H4 (cell line): Measurements from ENCODE around the gene BTNL2. TPM values are rescaled to one million over a fixed set of nuclear protein-coding genes. Genes with fewer than 3 reads are reported as not detected.
"Not testable (repeated sequence)": the region's sequence is repeated elsewhere in the genome, so short reads cannot be mapped to it uniquely, and the experiment has no call there.

Source experiments
- DNase-seq: peaks from one replicate; pipeline ENCODE4 v3.0.0-alpha.2; 2015; ENCODE audit warnings: low spot score
- total RNA-seq: library from RNA; depleted of rRNA; stranded (reverse); fragments of >200 nt; shearing (Covaris generic); gene quantifications from 2 replicates; pipeline ENCODE4 v1.2.3, GENCODE V29; 2014; rRNA removed

Gene BTNL2, protein sequence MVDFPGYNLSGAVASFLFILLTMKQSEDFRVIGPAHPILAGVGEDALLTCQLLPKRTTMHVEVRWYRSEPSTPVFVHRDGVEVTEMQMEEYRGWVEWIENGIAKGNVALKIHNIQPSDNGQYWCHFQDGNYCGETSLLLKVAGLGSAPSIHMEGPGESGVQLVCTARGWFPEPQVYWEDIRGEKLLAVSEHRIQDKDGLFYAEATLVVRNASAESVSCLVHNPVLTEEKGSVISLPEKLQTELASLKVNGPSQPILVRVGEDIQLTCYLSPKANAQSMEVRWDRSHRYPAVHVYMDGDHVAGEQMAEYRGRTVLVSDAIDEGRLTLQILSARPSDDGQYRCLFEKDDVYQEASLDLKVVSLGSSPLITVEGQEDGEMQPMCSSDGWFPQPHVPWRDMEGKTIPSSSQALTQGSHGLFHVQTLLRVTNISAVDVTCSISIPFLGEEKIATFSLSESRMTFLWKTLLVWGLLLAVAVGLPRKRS
- not detected in 2 replicates for total RNA-seq

DNA sequence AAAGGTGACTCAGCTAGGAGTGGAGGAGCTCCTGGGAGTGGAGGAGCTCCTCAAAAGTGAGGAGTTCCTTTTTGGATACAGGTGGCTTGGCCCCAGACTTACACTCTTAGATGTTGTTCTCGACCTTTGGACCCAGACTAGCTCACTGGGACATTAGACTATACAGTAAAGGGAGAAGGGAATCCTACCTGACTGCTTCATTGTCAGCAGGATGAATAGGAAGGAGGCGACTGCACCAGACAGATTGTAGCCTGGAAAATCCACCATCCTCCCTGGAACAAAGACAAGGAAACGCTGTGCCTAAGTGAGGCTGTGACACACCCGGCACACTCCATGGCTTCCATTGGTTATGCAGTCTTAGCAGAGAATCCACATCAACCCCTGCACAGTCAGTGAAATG is at the start of gene BTNL2:
TSS of gene BTNL2 (minus strand) at position 325 of the 400 bp plus-strand sequence. CDS start at position 267, 58 bp downstream.
- DNase-seq = no peak

DNA sequence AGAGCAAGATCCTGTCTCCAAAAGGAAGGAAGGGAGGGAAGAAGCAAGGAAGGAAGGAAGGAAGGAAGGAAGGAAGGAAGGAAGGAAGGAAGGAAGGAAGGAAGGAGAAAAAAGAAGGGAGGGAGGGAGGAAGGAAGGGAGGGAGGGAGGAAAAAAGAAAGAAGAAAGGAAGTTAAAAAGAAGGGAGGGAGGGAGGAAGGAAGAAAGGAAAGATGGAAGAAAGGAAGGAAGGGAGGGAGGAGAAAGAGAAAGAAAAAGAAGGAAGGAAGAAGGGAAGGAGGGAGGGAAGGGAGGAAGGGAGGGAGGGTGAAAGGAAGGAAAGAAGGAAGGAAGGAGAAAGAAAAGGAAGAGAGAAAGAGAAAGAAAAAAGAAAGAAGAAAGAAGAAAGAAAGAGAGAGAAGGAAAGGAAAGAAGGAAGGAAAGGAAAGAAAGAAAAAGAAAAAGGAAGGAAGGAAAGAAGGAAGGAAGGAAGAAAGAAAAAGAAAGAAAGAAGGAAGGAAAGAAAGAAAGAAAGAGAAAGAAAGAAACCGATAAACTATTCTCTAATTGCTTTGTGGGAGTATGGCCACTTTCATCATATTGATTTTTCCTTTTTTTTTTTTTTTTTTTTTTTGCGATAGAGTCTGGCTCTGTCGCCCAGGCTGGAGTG is 42.2 kb upstream of the BTNL2 start:
- DNase-seq = no peak

DNA sequence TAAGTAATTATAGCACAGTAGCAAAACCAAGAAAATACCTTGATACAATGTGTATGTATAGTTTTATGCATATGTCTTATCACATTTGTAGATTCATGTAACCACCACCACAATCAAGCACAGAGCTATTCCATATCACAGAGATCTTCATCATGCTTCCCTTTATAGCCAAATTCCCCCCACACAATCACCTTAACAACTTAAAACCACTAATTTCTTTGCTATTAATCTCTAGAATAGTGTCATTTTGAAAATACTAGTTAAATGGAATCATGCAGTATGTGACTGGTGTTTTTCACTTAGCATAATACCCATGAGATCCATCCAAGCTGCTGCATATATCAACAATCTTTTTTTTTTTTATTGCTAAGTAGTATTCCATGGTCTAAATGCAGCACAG is 41.0 kb upstream of the BTNL2 start:
- no peak for DNase-seq

DNA sequence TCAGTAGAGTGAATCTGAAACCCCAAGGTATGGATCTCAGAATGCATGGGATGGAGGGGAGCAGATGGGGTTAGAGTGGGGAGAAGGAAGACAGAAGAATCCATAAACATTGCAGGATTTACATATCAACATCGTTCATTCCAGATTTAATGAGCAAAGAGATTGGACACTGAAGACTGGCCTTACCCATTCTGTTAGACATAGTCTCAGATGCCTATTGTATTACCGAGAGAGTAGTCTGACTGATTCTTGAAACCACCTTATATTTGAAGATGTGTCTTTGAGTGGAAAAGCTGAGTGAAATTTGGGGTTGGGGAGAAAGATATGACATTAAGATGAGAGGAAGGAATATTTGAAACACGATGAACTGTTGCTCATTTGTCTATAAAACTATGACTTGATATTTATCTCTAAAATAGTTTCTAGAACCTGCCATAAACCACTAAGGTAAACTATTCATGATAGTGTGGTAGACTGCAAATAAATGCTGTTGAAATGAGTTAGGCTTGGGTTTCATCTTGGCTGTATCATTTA is 38.4 kb upstream of the BTNL2 start:
- DNase-seq = no peak

DNA sequence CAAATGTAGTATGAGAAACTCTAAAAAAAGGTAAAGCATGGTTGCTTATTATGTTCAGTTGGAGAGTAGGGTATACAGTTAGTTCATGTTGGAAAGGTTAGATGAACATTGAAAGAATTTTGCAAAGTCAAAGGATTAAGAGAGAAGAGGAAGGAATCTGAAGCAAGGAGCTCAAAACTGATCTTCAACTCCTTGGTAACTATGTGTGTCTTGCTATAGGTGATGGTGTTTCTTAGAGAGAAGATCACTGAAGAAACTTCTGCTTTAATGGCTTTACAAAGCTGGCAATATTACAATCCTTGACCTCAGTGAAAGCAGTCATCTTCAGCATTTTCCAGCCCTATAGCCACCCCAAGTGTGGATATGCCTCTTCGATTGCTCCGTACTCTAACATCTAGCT is 37.5 kb upstream of the BTNL2 start:
- no peak for DNase-seq

DNA sequence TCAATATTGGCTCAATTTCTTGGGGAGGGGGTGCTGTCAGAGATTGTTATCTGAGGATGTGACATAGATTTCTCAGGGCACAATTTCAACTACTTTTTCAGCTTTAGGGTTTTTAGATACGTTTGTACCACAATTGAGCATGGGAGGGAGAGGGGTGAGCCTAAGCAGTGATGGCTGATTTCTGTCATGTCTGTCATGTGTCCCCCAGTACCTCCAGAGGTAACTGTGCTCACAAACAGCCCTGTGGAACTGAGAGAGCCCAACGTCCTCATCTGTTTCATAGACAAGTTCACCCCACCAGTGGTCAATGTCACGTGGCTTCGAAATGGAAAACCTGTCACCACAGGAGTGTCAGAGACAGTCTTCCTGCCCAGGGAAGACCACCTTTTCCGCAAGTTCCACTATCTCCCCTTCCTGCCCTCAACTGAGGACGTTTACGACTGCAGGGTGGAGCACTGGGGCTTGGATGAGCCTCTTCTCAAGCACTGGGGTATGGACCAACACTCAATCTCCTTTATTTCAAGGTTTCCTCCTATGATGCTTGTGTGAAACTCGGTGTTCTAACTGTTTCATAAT is 36.1 kb upstream of the BTNL2 start:
- DNase-seq = no peak

DNA sequence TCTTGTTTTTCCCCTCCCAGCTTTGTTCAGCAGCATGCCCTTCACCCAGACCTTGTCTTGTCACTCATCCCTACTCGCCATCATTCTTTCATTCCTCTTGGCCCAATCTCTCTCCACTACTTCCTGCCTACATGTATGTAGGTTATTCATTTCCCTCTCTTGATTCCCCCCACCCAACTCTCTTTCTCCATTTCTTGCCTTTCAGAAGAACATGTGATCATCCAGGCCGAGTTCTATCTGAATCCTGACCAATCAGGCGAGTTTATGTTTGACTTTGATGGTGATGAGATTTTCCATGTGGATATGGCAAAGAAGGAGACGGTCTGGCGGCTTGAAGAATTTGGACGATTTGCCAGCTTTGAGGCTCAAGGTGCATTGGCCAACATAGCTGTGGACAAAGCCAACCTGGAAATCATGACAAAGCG is 35.3 kb upstream of the BTNL2 start:
- no peak for DNase-seq

DNA sequence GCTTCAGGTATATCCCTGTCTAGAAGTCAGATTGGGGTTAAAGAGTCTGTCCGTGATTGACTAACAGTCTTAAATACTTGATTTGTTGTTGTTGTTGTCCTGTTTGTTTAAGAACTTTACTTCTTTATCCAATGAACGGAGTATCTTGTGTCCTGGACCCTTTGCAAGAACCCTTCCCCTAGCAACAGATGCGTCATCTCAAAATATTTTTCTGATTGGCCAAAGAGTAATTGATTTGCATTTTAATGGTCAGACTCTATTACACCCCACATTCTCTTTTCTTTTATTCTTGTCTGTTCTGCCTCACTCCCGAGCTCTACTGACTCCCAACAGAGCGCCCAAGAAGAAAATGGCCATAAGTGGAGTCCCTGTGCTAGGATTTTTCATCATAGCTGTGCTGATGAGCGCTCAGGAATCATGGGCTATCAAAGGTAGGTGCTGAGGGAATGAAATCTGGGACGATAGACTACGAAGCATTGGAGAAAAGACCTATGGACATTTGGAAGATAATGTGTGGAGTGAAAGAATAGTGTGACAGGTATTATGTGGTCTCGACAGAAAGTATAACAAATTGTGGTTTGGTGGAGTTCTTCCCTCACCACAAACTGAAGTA is 32.7 kb upstream of the BTNL2 start, which contains the start of gene HLA-DRA:
TSS of gene HLA-DRA (plus strand) at position 286 of the 613 bp plus-strand sequence. CDS start at position 350, 64 bp downstream.
- DNase-seq = no peak

DNA sequence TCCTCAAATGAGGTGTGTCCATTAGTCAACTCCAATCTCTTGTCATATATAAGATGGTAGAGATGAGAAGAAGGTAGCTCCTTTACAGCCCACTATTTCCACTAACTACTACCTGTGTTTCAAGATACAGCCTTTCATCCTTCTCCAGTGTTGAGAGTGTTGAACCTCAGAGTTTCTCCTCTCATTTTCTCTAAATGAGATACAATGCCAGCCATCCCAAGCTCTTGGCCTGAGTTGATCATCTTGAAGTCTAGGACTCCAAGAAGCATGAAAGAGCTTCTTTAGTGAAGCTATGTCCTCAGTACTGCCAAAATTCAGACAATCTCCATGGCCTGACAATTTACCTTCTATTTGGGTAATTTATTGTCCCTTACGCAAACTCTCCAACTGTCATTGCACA is 32.2 kb upstream of the BTNL2 start:
- no peak for DNase-seq

DNA sequence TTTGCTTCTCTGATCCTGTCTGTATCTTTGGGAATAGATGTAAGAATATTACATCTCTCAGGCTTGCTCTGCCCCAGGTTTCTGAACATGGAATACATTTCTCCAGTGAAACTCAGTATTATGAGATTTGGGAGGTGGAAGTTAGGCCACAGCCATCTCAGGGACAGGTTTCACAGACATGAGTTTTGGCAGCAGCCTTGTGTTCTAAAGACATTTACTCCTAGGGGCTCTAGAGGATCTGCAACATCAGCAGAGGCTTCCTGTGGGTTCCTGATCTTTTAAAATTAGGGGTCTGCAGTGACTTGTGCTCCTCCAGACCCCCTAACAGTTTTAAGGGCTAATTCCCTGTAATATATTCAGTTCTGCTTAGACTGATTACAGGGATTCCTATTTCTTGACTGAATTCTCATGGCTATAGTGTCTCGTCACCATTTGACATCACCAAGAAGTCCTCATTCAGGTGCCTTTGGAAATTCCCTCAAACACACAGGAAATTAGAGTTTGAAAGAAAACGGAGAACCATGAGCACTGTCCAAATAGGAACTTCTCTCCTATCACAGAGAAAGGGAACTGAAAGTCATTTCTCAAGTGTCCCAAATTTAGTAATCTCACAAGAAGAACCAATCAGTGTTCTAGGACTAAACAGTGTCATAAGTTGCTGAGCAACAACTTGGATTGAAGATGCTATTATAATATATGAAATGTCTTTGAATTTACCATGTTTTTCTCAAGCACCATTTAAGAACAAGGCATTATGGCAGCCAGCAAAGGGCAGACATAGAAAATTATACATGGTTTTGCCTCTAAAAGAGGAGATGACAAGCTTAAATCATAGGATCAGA is 30.2 kb upstream of the BTNL2 start:
- DNase-seq = no peak

DNA sequence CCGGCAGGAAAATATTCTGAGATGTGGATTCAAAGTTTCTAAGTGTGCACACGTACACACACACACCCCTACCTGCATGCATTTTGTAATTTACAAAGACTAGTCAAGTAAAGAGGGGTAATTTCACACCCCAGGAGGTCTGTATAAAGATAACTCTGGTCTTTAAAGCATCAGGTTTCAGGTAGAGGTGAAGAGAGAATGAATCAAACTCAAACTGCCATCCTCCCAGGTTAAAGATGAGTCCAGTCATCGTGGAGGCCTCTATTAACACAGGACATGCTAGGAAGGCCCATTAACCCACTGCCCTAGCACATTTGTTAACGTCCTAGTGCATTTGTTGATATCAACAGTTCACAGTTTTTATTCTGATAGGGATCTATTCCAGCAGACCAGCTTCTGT is 29.2 kb upstream of the BTNL2 start:
- no peak for DNase-seq

DNA sequence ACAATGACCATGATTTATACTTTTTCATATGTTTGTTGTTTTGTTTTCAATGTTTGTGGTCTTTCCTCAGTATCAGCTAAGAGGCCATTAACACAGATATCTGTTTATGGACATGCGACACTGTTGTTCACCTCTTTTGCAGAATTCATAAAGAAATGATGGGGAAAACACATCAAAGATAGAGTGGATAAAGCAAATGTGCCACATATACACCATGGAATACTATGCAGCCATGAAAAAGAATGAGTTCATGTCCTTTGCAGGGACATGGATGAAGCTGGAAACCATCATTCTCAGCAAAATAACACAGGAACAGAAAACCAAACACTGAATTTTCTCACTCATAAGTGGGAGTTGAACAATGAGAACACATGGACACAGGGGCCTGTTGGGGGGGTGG is 27.0 kb upstream of the BTNL2 start:
- DNase-seq = not testable (repeated sequence)

DNA sequence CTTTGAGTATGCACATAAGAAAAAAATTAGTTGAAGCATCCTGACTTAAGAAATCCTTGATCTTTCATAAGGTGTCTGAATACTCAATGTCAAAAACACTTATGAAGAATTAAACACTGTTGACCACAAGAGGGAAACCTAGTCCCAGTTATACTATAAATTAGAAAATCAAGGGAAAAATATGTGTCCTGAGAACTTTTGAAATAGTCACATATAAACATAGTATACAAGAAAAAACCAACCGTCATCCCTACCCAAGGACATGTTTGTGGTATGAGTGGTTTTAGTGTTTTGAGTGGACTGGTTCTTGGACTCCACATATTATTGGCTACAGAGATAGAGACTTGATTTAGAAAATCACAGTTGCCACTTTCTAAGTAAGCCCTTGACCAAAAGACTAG is 25.1 kb upstream of the BTNL2 start:
- peak; percentile 39 for DNase-seq

DNA sequence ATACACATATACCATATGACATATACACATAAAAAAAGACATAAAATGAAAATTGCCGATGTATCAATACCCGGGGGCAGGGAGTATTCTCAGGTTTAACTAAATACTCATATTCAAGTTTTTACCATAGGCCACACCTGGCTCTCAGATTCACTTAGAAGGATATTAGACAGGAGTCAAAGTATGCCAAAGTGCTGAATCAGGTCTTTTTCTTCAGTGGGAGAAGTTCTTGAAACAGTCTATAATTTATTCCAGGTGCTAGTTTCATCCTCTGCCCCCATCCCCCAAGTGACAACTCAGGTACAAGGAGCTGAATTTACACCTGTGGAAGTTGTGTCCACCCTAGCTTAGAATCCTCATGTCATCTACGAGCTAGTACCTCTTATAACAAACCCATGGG is 24.2 kb upstream of the BTNL2 start:
- no peak for DNase-seq

DNA sequence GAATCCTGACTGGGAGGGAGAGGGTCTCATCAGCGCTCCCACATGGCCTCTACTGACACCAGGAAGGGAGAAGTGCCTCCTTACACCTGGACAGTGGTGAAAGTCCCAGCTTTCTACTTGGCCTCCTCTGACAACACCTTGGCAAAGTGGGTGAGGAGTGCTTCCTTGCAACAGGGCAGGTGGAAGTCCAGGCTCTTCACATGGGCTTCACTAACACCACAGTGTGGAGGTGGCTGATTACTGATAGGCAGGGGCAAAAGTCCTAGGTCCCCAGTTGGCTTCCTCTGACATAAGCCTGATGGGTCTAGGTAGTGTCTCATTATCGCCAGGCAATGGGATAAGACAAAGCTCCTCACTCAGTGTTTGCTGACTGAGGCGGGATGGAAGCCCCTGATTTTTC is 23.2 kb upstream of the BTNL2 start:
- DNase-seq = no peak

DNA sequence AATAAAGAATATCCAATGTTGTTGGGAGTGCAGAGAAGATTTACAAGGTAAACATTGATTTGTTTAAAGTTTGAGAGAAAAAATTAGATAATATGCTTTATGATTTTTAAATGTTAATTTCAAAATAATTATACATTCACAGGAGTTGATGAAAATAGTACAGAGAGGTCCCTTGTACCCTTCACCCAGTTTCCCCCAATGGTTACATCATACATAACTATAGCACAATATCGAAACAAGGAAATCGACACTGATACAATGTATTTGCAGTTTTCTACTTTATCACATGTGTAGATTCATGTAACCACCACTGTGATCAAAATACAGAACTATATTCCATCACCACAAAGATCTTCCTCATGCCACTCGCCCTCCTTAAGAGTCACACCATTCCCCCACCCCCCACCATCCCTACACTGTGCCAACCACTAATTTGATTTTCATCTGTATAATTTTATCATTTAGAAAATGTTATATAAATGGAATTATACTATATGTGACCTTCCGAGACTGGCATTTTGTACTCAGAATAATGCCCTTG is 21.0 kb upstream of the BTNL2 start:
- DNase-seq = no peak

DNA sequence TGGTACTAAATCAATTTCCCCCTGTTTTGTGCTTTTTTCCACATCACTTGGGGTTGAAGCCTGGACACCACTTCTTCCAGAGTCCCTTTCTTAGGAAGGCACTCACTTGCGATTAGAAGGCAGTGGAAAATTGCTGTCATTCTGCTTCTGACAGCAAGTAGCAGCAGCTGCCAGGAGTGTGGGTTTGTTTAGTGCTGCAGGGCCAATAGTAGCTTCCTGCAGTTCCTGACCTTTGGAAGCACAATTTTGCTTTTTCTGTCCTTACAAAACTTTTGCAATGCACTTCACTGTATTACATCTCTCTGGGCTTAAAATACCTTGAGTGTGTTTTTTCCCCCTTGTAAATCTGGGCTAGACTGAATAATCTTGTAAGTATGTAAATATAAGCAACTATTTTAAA is 20.2 kb upstream of the BTNL2 start:
- no peak for DNase-seq

DNA sequence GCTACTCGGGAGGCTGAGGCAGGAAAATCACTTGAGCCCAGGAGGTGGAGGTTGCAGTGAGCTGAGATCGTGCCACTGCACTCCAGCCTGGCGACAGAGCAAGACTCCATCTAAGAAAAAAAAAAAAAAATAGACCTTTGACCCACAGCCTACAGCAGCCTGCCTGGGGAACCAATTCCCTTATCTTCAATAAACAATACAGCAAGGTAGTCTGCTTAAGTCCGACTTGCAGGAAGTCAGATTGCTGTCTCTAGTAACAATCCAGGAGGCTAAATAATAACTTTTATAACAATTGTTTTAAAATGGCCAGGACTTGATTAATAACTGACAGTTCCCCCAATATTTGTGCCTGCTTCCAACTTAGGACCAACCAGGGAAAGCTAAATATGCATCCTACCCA is 19.4 kb upstream of the BTNL2 start:
- no peak for DNase-seq

DNA sequence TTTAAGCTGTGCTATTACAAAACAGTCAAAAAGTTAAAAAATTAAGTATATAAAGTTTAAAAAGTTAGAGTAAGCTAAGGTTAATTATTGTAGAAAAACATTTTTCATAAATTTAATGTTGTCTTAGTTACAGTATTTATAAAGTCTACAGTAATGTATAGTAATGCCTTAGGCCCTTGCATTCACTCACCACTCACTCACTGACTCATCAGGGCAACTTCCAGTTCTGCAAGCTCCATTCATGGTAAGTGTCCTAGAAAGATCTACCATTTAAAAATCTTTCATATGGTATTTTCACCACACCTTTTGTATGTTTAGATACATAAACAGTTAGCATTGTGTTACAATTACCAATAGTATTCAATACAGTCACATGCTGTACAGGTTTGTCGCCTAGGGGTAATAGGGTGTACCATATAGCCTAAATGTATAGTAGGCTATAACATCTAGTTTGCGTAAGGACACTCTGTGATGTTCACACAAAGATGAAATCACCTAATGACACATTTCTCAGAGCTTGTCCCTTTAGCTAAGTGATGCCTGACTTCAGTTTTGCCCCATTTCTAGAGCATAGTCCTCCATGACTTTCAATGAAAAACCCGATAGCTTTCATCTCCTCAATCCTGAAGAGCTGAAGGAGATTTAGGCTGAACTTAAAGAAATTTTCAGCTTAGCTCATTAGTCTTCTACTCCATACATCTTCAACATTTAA is 17.8 kb upstream of the BTNL2 start:
- no peak for DNase-seq

DNA sequence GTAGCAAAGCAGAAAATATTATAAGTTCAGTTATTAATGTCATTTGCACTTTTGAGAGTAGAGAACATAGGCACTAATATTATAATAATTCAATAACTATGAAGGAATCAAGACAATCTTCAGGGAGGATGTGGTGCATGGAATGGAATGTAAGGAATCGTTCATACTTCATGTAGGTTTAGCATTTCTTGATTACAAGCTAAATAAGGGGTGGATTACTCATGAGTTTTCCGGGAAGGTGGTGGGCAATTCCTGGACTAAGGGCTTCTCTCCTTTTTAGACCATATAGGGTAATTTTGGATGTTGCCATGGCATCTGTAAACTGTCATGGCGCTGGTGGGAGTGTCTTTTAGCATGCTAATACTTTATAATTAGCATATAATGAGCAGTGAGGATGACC is 9.1 kb upstream of the BTNL2 start:
- DNase-seq = peak; percentile 41
